NOMO-1 treated with dmso at 0.1 percent for 144 hours (cell line): ENCODE data around the gene MYLK4.
"Not testable (repeated sequence)": the region's sequence is repeated elsewhere in the genome, so short reads cannot be mapped to it uniquely, and the experiment has no call there.

ENCODE experiments used
- DNase-seq: peaks from one replicate; lab custom pipeline; 2025; ENCODE audit not compliant: unreplicated experiment; lab: John Stamatoyannopoulos, UW

MYLK4 gene

DNA sequence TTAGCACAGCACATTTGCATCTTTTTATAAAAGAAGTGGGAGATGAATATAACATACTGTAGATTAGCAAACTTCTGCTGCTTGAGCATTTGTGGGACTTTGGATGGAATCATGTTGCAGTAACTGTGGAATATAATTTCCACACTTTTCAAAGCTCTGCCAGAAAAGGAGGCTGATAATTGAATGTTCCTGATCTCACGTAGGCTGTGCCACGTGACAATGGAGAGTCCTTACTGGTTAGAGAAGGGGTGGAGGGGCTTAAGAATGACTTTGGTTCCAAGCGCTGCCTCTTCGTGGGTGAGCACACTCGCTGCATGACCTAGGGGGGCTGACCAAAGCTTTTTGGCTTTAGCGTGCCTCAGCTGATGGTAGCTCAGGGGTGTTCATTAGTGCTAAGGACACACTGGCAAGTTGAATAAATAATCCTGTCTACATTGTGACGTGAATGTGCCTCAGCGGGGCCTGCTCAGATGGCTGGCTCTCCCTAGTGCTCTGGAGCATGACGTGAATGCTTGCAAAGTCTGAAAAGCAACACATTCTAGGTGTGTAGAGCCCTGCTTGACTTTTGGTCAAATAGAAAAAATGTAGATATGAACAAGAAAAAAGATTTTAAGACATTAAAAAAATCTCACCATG is 29.5 kb upstream of the MYLK4 start:
- no peak for DNase-seq

DNA sequence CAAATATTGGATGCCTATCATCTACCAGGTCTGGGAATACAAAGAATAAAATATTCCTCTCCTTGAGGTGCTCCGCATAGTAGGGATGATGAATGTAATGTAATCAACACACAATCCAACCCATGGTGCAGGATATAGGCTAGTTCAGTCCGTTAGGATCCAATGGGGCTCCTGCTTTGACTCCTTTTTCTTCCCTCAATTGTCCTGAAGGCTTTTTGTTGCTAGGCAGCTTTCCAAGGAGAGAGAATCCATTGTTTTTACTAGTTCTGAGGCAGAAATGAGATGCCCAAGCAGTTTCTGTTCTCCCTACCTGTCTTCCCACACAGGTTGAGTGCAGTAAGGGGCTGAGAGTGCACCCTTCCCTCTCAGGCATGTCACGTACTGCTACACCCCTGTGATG is 26.5 kb upstream of the MYLK4 start:
- no peak for DNase-seq

DNA sequence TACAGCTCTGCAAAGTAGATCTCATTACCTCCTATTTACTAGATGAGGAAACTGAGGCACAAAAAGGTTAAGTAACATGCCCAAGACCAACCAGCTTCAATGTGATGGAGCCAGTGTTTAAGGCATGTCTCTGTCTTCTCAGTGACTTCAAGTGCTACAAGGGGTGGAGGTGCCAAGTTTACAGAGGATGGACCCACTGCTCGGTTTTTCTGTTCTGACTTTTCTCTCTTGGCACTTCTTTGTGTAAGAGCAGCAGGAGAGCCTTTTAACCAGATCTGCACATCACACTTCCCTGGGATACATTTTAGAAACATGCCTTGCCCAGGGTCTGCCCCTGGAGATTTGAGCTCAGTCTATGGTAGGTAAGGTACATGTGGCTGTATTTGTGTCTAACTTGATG is 24.3 kb upstream of the MYLK4 start:
- DNase-seq = no peak

DNA sequence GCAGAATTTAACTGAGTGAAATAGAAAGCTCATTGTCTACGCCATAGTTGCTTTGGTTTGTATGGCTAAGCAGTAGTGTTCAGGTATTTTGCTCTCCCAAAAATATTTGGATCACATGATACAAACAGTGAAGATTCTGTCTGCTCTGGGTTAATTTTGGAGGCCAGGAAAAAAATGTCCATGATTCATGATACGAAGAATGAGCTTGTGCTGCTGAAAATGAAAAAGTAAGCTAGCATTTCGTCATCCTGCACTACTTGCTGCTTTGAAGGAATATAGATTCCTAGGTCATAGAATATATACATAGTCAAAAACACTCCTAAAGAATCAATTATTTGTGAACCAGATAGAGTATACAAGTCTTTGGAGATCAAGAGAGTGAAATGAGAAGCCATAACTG is 22.7 kb upstream of the MYLK4 start:
- DNase-seq = no peak

DNA sequence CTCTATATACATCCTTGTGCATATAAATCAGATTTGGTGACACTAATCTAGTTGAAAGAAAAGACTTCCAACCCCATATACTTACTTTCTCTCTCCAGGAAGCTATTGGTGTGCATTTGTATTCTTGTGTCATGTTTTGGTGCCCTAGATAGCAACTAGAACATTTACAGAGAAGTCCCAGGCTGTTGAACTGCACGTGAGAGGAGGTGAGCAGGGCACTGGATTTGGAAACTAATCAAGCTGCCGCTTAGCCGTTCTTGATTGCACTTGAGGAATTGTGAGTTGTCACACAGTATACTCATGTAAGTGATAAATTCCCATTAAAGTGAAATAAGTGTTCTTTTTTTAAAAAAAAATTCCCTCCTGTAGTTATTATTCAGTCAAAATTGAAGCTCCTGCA is 22.1 kb upstream of the MYLK4 start:
- DNase-seq = no peak

DNA sequence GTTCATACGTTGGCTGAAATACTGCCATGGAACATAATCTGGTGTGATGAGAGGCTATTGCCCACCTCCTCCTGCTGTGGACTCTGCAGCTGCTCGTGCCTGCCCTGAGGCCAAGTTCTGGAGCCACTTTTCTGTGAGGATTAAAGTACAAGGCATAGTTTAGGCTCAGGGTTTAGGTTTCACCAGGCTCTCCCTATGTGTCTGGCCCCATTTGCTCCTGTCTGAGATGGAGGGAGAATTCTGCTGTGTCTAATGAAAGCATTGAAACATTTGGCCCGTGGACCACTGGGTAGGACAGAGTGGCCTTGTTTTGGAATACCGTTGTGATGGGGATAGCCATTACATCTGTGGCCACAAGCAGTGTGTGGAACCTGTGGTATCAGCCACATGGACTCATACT is 20.4 kb upstream of the MYLK4 start:
- no peak for DNase-seq

DNA sequence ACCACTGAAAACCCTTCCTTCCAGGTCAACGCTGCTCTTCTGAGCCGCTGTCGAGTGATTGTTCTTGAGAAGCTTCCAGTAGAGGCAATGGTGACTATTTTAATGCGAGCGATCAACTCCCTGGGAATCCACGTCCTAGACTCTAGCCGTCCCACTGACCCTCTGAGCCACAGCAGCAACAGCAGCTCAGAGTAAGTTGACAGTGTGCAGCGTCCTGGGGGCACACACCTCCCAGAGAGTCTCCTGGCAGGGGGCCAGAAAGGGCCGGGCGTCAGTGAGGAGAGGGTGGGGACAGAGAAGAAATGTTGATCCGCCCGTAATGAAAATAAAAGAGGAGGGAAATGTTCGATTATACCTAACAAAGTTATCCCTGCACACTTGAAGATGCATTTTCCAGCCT is 19.4 kb upstream of the MYLK4 start:
- DNase-seq = no peak

DNA sequence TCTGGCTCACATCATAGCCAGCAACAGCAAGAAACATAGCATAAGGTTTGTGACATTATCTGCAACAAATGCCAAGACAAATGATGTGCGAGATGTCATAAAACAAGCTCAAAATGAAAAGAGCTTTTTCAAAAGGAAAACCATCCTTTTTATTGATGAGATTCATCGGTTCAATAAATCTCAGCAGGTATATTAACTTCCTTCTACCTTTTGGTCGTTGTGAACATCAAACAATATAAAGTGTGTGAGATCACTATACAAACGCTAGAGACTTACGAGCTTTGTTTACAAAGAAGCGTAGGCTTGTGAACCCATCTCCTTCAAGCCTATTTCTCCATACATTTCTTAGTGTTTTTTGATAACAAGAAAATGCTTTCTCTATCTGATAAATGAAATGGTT is 18.0 kb upstream of the MYLK4 start:
- DNase-seq = no peak

DNA sequence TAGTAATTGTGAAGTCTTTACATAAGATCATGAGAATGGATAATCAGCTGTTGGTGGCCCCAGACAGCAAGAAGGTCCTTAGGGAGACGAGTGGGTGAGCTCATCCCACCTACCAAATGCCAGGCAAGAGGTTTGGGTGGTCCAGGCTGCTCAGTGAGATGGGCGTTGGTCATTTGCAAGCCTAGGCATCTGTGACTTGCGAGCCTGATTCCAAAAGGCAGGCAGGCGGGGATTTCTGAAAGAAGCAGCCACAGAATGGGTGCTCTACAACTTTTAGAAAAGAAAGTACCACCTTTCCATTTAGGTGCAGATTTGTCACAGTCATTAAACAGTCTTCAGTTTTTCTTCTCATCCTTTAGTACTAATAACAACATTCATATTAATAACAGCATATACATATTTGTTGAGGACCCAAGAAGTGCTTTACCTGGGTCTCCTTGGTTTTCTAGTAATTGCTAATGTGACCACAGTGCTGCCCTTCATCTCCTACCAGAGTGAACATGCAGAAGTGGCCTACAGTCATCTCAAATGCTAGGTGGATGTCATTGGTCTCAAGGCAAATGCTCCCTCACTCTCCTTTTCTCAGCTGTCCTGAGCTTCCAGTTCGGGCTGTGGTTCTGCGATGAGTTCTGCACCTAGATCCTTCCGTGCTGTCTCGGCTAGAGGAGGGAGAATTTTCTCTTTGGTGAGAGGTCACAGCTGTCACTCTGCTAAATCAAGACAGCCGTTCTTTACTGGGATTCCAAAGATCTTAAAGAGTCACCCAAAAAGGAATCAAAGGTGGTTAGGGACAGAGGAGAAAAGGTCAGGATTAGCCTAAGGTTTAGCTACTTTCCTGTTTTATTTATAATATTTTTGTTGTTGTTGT is 17.2 kb upstream of the MYLK4 start:
- no peak for DNase-seq

DNA sequence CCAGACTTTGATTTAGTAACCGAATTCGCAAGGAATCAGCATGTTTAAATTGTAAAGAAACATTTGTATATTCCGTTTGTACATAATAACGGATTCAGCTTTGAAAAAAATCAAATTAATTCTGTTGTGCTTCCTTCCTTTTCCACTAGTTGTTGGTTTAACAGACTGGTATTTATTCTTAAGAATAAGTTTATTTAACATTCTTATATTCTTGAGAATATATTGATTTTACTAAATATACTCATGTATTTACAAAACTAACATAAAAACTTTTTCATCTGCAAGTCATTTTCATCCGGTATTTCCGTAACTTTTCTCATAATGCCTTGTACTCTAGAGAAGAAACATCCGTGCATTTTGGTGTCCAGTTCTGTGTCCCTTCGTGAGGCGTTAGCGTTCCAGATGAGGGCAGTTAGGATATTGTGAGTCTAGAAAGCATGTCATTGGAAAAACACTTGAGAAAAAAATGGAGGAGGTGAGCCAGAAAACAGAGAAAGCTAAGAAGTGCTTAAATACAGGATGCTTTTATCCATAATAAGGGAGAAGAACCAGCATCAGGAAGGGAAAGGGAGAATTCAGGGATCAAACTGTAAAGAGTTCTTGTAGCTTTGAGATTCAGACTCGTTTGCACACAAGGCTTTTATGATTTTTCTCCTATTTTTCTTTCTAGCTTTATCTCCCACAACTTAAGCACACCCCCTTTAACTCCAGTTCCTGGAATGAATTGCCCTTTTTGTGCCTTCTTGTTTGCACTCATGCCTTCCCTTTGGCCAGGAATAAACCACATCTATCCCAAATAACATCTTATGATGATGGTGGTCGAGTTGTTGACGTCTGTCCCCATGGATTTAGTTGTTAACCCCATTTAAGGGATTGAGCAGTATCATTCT is 16.3 kb upstream of the MYLK4 start:
- DNase-seq = no peak

DNA sequence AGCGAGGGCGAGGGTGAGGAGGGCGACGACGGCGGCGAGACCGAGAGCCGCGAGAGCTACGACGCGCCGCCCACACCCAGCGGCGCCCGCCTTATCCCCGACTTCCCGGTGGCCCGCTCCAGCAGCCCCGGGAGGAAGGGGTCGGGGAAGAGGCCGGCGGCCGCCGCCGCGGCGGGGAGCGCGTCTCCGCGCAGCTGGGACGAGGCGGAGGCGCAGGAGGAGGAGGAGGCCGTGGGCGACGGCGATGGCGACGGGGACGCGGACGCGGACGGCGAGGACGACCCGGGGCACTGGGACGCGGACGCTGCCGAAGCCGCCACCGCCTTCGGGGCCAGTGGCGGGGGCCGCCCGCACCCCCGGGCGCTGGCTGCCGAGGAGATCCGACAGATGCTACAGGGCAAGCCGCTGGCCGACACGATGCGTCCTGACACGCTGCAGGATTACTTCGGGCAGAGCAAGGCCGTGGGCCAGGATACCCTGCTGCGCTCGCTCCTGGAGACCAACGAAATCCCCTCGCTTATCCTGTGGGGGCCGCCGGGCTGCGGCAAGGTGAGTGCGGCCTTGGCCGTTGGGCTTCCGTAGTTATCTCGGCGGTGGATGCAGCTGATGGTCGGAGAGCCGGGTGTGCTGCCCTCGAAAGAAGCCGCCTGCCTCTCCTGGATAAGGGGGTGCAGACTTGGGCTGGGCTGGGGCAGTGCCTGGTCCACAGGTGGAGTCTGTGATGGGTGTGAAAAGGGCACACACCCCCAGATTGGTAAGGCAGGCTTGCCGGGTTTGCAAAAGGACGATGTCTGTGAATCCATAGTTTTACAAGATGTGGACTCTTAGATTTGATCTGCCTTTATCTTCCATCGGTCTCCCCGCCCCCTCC is 15.4 kb upstream of the MYLK4 start:
- DNase-seq = no peak

DNA sequence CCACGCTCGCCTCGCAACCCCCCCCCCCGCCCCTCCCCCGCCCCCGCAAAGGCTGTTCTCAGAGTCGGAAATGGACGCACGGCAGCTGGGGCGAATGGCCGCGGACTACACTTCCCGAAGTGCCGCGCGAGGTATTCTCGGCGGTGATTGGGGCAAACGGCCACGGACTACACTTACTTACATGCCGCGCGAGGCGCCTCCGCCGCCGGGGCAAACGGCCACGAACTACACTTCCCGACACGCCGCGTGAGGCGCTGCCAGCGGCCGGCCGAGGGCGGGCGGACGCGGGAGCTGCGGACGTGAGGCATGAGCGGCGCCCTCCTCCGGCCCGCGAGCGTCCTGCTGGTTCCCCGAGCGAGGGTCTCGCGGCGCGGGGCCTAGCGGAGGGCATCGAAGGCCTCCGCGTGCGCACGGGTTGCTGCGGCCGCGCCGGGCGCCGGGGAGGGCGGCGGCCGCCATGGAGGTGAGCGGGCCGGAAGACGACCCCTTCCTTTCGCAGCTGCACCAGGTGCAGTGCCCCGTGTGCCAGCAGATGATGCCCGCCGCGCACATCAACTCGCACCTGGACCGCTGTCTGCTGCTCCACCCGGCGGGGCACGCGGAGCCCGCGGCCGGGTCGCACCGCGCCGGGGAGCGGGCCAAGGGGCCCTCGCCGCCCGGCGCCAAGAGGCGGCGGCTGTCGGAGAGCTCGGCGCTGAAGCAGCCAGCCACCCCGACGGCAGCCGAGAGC is 14.6 kb upstream of the MYLK4 start, which contains the start of gene WRNIP1:
Gene WRNIP1, plus strand, starts transcription at position 228 of the 730 bp plus-strand sequence. Its CDS starts 230 bp downstream, at position 458.
- peak; percentile 98 for DNase-seq

DNA sequence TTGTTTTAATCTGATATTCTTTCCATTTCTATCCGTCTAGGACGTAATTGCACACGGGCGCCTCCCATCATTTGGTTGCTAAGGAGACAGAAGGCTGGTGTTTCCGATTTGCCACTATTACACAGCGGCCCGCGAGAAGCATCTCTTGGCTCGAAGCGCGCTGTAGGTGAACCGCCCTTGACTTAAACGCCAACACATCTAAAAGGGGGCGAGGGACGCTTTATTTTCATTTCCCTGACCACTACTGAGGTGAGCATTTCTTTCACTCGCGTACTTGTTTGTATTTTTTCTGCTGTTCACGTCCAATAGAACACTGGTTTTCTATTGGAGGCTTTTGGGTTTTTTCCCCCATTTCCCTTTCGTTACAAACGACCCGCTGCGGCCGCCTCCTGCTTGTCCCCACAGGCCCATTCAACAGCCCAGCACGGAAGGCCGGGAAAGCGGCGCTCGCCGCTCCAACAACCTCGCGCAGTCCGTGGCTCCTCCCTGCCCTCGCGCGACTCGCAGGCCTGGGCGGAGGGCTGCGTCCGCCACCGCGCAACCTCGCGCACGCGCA is 14.0 kb upstream of the MYLK4 start:
- peak; percentile 54 for DNase-seq

DNA sequence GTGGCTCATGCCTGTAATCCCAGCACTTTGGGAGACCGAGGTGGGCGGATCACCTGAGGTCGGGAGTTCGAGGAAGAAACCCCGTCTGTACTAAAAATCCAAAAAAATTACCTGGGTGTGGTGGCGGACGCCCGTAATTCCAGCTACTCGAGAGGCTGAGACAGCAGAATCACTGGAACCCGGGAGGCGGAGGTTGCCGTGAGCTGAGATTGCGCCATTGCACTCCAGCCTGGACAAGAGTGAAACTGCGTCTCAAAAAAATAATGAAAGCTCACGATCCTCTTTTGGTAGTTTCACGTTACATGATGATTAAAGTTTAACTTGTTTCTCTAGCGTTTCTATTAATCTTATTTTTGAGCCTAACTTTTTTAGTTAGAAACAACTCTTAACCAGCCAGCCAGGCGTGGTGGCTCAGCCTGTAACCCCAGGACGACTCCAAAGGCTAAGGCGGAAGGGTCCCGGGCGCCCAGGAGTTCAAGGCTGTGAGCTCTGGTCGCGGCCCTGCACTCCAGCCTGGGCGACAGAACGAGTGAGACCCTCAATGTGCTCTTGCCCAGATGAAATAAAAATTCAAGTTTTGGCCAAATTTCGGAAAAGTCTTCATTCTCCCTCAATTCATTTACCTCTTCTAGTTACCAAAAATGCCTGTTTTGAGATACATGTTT is 13.3 kb upstream of the MYLK4 start:
- peak; percentile 49 for DNase-seq

DNA sequence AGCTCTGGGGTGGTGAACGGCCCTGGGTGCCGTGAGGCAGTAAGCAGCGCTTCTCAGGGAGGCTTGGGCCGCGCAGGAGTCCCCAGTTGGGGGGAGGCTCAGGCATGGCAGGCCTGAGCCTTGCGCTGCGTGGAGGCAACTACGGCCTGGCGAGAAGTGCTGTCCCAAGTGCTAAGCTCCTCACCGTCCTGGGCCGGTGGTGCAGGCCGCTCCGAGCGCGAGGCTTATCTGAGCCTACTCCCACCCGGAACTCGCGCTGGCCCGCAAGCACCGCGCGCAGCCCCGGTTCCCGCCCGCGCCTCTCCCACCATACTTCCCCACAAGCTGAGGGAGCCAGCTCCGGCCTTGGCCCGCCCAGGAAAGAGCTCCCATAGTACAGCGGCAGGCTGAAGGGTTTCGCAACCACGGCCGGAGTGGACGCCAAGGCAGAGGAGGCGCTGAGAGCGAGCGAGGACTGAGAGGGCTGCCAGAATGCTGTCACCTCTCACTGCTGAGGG is 12.7 kb upstream of the MYLK4 start:
- peak; percentile 52 for DNase-seq

DNA sequence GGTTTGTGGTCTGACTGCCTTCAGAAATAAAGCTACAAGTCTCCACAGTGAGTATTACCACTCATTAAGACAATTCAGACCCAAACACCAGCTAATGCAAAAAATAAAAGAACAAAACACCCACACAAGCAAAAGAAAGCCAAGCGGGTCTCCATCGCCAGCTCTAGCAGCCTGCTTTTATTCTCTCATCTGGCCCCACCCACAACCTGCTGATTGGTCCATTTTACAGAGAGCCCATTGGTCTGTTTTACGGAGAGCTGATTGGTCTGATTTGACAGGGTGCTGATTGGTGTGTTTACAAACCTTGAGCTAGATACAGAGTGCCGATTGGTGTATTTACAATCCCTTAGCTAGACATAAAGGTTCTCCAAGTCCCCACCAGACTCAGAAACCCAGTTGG is 12.1 kb upstream of the MYLK4 start:
- DNase-seq = not testable (repeated sequence)

DNA sequence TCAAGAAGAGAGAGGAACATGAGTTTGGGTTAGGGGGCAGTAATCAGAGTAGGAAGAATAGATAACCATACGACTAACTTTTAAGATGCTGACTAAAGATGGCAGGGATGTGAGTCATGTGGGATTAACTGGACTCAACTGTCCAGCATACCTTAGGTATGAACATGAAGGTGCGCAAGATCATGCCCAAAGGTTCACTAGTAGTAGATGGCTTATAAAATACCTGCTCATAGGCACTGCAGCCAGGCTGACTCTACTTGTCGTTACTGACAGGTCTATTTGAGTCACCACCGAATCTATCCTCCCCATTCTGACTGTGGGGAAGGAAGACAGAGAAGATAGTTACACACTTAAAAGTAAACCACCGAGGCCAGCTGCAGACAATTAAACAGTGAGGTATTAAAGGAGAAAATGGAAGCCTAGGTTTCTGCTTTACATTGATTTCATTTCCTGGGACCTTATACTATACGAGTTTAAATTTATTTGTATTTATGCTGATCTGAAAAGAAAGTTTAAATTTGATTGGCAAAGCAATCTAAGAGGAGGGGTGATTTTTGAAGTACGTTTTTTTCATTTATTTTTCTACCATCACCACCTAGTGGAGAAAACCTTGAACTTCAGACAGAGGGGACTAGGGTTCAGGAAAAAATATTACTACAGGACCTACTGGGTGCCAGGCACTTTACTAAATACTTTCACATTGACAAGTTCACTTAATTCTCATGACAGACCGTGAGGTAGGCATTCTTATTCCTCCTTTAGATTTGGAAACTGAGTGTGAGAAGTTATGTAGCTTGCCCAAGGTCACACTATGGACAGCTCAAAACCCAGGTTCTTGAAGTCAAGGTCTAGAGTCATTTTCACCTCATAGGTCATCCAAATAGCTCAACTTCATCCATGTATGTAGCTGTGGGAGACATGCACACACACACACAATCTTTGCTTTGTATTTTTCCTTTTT is 10.4 kb upstream of the MYLK4 start:
- no peak for DNase-seq

DNA sequence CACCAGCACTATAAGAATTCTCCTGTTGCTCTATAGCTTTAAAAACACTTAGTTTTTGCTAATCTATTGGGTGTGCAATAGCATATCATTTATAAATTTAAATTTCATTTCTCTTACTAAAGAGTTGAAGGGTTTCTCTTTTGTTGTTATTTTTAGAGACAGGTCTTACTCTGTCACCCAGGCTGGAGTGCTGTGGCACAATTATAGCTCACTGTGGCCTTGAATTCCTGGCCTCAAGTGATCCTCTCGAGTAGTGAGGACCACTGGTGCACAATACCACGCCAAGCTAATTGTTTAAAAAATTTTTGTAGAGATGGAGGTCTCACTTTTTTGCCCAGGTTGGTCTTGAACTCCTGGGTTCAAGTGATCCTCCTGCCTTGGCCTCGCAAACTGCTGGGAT is 8.3 kb upstream of the MYLK4 start:
- no peak for DNase-seq
